PC-9 (cell line): ENCODE data around the gene TPSG1.

ENCODE experiments used
- EZH2 ChIP-seq: fragments of 200-600 bp; sonication (generic); IDR thresholded peaks from 2 replicates; pipeline ENCODE4 v1.8.0; 2017; ENCODE audit warnings: antibody characterized with exemption, low read depth
- TF ChIP-seq, protein P1 (sequence below): fragments of 200-600 bp; sonication (generic); conservative IDR thresholded peaks from 2 replicates; pipeline ENCODE4 v1.6.1; 2017; ENCODE audit warnings: mixed run types, antibody characterized with exemption, mild to moderate bottlenecking, moderate library complexity

DNA sequence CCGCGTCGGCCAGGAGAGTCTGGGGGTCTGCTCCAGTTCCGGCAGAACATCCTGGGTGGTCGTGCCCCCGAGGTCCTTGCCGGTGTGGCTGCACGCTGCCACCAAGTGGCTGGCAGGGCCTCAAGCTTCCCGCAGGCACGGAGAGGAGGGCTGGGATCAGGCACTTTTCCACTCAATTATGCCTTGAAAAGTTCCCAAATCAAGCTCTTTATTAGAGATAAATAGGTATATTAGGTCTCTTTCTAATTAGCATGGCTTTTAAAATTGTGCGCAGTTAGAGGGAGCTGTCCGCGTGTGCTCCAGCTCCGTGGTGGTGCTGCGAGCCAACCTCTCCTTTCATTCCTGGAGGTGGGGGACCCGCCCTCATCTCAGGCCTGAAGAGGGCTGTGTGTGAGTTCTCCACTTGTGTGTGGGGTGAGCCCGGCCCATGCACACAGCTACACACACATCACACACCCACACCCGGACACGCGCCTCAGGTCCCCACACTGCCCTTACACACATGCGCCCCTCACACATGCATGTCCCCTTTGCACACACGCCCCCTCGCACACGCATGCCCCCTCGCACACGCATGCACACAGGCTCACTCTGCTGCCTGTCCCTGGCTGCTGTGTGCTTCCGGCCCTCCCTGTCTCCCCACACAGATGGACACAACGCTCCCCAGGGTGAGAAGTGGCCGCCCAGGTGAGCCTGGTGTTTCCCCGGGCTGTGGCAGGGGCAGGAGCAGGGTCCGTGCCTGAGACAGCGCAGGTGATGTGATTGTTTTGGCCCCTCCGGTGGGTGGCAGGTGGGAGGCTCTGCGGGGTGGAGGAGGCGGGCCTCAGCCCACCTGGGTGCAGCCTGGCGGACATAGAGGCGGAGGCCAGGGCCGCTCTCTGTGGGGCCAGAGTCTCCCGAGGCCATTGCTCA, 43.4 kb downstream of the TPSG1 start:
- TF ChIP-seq, protein P1, sequence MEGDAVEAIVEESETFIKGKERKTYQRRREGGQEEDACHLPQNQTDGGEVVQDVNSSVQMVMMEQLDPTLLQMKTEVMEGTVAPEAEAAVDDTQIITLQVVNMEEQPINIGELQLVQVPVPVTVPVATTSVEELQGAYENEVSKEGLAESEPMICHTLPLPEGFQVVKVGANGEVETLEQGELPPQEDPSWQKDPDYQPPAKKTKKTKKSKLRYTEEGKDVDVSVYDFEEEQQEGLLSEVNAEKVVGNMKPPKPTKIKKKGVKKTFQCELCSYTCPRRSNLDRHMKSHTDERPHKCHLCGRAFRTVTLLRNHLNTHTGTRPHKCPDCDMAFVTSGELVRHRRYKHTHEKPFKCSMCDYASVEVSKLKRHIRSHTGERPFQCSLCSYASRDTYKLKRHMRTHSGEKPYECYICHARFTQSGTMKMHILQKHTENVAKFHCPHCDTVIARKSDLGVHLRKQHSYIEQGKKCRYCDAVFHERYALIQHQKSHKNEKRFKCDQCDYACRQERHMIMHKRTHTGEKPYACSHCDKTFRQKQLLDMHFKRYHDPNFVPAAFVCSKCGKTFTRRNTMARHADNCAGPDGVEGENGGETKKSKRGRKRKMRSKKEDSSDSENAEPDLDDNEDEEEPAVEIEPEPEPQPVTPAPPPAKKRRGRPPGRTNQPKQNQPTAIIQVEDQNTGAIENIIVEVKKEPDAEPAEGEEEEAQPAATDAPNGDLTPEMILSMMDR: no peak; the same call in 1 of the 2 replicates
- no peak for TF ChIP-seq EZH2
